ENCODE data around the gene GABBR1.

GRCh38 chr6:29626948-29627754 lies 5.8 kb downstream of the GABBR1 start:
- TF ChIP-seq CTCF (IDR thresholded peaks at IDR 0.05; ENCODE audit: low read depth, low read length) (no peak), EZH2phosphoT487 (IDR thresholded peaks at IDR 0.05; ENCODE audit: low read depth) (no peak)
